Lower leg skin (tissue), 4 donors: Measurements from ENCODE around the gene RIPOR2. TPM values are rescaled to one million over a fixed set of nuclear protein-coding genes. Genes with fewer than 3 reads are reported as not detected.
A peak's percentile ranks its signal among the peaks of the same experiment; 100 is the strongest.

Experiments used
- DNase-seq, 2 donors: peaks; one replicate each; pipeline ENCODE4 v3.0.0-alpha.2; 2019; ENCODE audit warnings: low spot score in 2 of 2
- H3K4me3 ChIP-seq: fragments of 200-600 bp; sonication (generic); 2 replicates; pipeline ENCODE4 v1.5.1; 2017; ENCODE audit warnings: mild to moderate bottlenecking, low read depth; ENCODE audit not compliant: poor library complexity, severe bottlenecking
- CTCF ChIP-seq, 3 donors: fragments of 450-650 bp; IDR thresholded peaks; one replicate each; pipeline ENCODE4 v1.5.1; 2016; ENCODE audit warnings: antibody characterized with exemption in 3 of 3, mild to moderate bottlenecking in 3 of 3, moderate library complexity in 2 of 3
- POLR2A ChIP-seq, 2 donors: fragments of 450-650 bp; IDR thresholded peaks; one replicate each; pipeline ENCODE4 v1.6.1; 2016 to 2017; ENCODE audit warnings: antibody characterized with exemption in 2 of 2, mild to moderate bottlenecking in 1 of 2, moderate library complexity in 1 of 2
- WGBS, 2 donors: methylation state at CpG; one replicate each; pipeline ENCODE4 v1.1.5; 2018; 5-methylcytosine and 5-hydroxymethylcytosine counted together
- intact Hi-C: fragments of 100-400 bp; cut with DNase I; formaldehyde crosslinking; loops from one replicate; pipeline ENCODE4 v1.15.0; 2023; ENCODE audit warnings: low total_unique reads
- total RNA-seq, 4 donors: library from RNA; depleted of rRNA; stranded (reverse); fragments of >200 nt; gene quantifications; one replicate each; pipeline ENCODE4 v1.1.0, GENCODE V29; 2016

The RIPOR2 gene
- total RNA-seq, 4 donors from 2014 or later: 5.2 to 21.3 (median 8.6) TPM

GRCh38 chr6:24832794-24833193 is 103.0 kb downstream of the RIPOR2 start:
- WGBS, 2 donors: 94 to 100% methylated on average over 1 of the region's 1 CpG
- intact Hi-C loops: no loop called here
- TF ChIP-seq CTCF (IDR thresholded peaks at IDR 0.05) (no peak), POLR2A (IDR thresholded peaks at IDR 0.05) (no peak)

GRCh38 chr6:24831771-24832716 is 103.7 kb downstream of the RIPOR2 start:
- WGBS, 2 donors: 54 to 61% methylated on average over 10 of the region's 10 CpGs
- no peak overlapping the region for H3K4me3 ChIP-seq
- peak in 1 of 2 donors; percentile 38 for DNase-seq
- no peak for TF ChIP-seq CTCF (IDR thresholded peaks at IDR 0.05)
- TF ChIP-seq POLR2A (IDR thresholded peaks at IDR 0.05): no peak
- intact Hi-C loops: no loop called here

More at GRCh38 chr6:24832794-24833193, 103.0 kb downstream of the RIPOR2 start:
- no peak overlapping the region for H3K4me3 ChIP-seq
- no peak for DNase-seq

GRCh38 chr6:24829657-24830056 is 106.1 kb downstream of the RIPOR2 start:
- intact Hi-C loops: no loop called here
- no peak for DNase-seq
- no peak for TF ChIP-seq CTCF (IDR thresholded peaks at IDR 0.05)
- no peak for TF ChIP-seq POLR2A (IDR thresholded peaks at IDR 0.05)
- WGBS, 2 donors: 85 to 92% methylated on average over 3 of the region's 3 CpGs
- no peak overlapping the region for H3K4me3 ChIP-seq

- TF ChIP-seq CTCF (IDR thresholded peaks at IDR 0.05): no peak
- DNase-seq: no peak
- intact Hi-C loops: no loop called here
- WGBS, 2 donors: 76 to 79% methylated on average over 8 of the region's 8 CpGs
- H3K4me3 ChIP-seq: no peak overlapping the region
These were observed 107.8 kb downstream of the RIPOR2 start for GRCh38 chr6:24827970-24828369.

GRCh38 chr6:24827162-24827561 is 108.6 kb downstream of the RIPOR2 start:
- 49 to 59% methylated on average over 3 of the region's 3 CpGs for WGBS, 2 donors
- intact Hi-C loops: no loop called here
- H3K4me3 ChIP-seq: no peak overlapping the region
- no peak for TF ChIP-seq POLR2A (IDR thresholded peaks at IDR 0.05)
- no peak for TF ChIP-seq CTCF (IDR thresholded peaks at IDR 0.05)
- no peak for DNase-seq
